ENCODE data around the gene SLC6A13. TPM values are rescaled to one million over a fixed set of nuclear protein-coding genes. Genes with fewer than 3 reads are reported as not detected.

The SLC6A13 gene
- total RNA-seq, 1 experiment from 2014 or later, result not detected

GRCh38 chr12:278046-278445, 15.4 kb upstream of the SLC6A13 start:
- Histone ChIP-seq H3K27me3 (ENCODE audit: insufficient read depth, low read depth) (no peaks in the 10 kb centered on the region), H3F3A (ENCODE audit: insufficient read depth, low read depth) (no peaks in the 10 kb centered on the region), H3K4me3 (no peak overlapping the region), H3K4me2 (no peak overlapping the region), H3K79me2 (ENCODE audit: low read depth) (no peaks in the 10 kb centered on the region), H3K27ac (no peak overlapping the region), H3K4me1 (replicated peaks; ENCODE audit: insufficient read depth) (no peaks in the 10 kb centered on the region), H3K36me3 (ENCODE audit: low read depth) (peaks cover 4% of the 10 kb centered on the region; the same call in 1 of the 2 replicates), H2AFZ (no peak overlapping the region), H3K9me2 (ENCODE audit: insufficient read depth) (no peaks in the 10 kb centered on the region), H3K9me3 (ENCODE audit: insufficient read depth, low read depth) (no peaks in the 10 kb centered on the region), H4K20me1 (ENCODE audit: insufficient read depth) (no peaks in the 10 kb centered on the region)
- BruUV-seq (replicated peaks), result no TSS peak
- intact Hi-C loops (cut with micrococcal nuclease; ENCODE audit: unreplicated experiment), result no loop called here
- ChIA-PET CTCF (no interaction called here), POLR2A (ENCODE audit: unreplicated experiment) (no interaction called here)
- TF ChIP-seq CTCF (conservative IDR thresholded peaks at IDR 0.05), result no peak
- peak in 1 of 2 experiments; percentile 15 for DNase-seq

- ChIA-PET POLR2A (ENCODE audit: unreplicated experiment) (no interaction called here), CTCF (no interaction called here)
- no peak overlapping the region for H3K4me3 ChIP-seq
- no peak for DNase-seq
- H3K4me1 ChIP-seq (replicated peaks; ENCODE audit: insufficient read depth), result no peaks in the 10 kb centered on the region
- no peaks in the 10 kb centered on the region for H3K9me3 ChIP-seq (ENCODE audit: insufficient read depth, low read depth)
- no peaks in the 10 kb centered on the region for H3K9me2 ChIP-seq (ENCODE audit: insufficient read depth)
- H3K27ac ChIP-seq, result no peak overlapping the region
- no peak overlapping the region for H3K4me2 ChIP-seq
- intact Hi-C loops (cut with micrococcal nuclease; ENCODE audit: unreplicated experiment), result no loop called here
- no peaks in the 10 kb centered on the region for H3F3A ChIP-seq (ENCODE audit: insufficient read depth, low read depth)
- peaks cover 2% of the 10 kb centered on the region; the same call in 1 of the 2 replicates for H3K36me3 ChIP-seq (ENCODE audit: low read depth)
- TF ChIP-seq EZH2 (IDR thresholded peaks at IDR 0.05; ENCODE audit: low read depth) (no peak), CTCF (conservative IDR thresholded peaks at IDR 0.05) (no peak)
- no peak overlapping the region for H2AFZ ChIP-seq
- no peaks in the 10 kb centered on the region for H3K27me3 ChIP-seq (ENCODE audit: insufficient read depth, low read depth)
- H4K20me1 ChIP-seq (ENCODE audit: insufficient read depth), result no peaks in the 10 kb centered on the region
- no peaks in the 10 kb centered on the region for H3K79me2 ChIP-seq (ENCODE audit: low read depth)
- BruUV-seq (replicated peaks), result no TSS peak
These were observed 13.2 kb upstream of the SLC6A13 start for GRCh38 chr12:275812-276211.

- Histone ChIP-seq H3K27ac (no peak overlapping the region), H3K9me3 (ENCODE audit: insufficient read depth, low read depth) (no peaks in the 10 kb centered on the region), H3F3A (ENCODE audit: insufficient read depth, low read depth) (no peaks in the 10 kb centered on the region), H4K20me1 (ENCODE audit: insufficient read depth) (no peaks in the 10 kb centered on the region), H3K4me1 (replicated peaks; ENCODE audit: insufficient read depth) (no peaks in the 10 kb centered on the region), H3K4me2 (no peak overlapping the region), H3K36me3 (ENCODE audit: low read depth) (no peaks in the 10 kb centered on the region), H3K79me2 (ENCODE audit: low read depth) (no peaks in the 10 kb centered on the region), H3K9me2 (ENCODE audit: insufficient read depth) (no peaks in the 10 kb centered on the region), H2AFZ (no peak overlapping the region), H3K27me3 (ENCODE audit: insufficient read depth, low read depth) (peaks cover 5% of the 10 kb centered on the region; the same call in 1 of the 2 replicates), H3K4me3 (no peak overlapping the region)
- intact Hi-C loops (cut with micrococcal nuclease; ENCODE audit: unreplicated experiment), result no loop called here
- CTCF ChIA-PET, result no interaction called here
- BruUV-seq (replicated peaks), result no TSS peak
- TF ChIP-seq EZH2 (IDR thresholded peaks at IDR 0.05; ENCODE audit: low read depth), result no peak
- no peak for TF ChIP-seq CTCF (conservative IDR thresholded peaks at IDR 0.05)
- POLR2A ChIA-PET (ENCODE audit: unreplicated experiment), result no interaction called here
- no peak for DNase-seq
These were observed 10.7 kb upstream of the SLC6A13 start for GRCh38 chr12:273382-273781.

Data from PC-9 (cell line).